COR-L47 (cell line): ENCODE results near the gene SH2B2.
A peak's percentile ranks its signal among the peaks of the same experiment; 100 is the strongest.
"Not testable (repeated sequence)": the region's sequence is repeated elsewhere in the genome, so short reads cannot be mapped to it uniquely, and the experiment has no call there.

Source experiments
- DNase-seq: peaks from one replicate; lab custom pipeline; 2025; lab: John Stamatoyannopoulos, UW

SH2B2 gene

GRCh38 chr7:102337002-102337401, 50.3 kb downstream of the SH2B2 start:
- DNase-seq: not testable (repeated sequence)

- not testable (repeated sequence) for DNase-seq
Measured at GRCh38 chr7:102337420-102337819, 50.8 kb downstream of the SH2B2 start.

GRCh38 chr7:102340599-102341368, 54.1 kb downstream of the SH2B2 start:
- not testable (repeated sequence) for DNase-seq

GRCh38 chr7:102346983-102347382, 60.3 kb downstream of the SH2B2 start:
- not testable (repeated sequence) for DNase-seq

GRCh38 chr7:102356344-102356743, 69.7 kb downstream of the SH2B2 start, which contains the start of gene SPDYE6:
Gene SPDYE6, minus strand, starts transcription at chr7:102356444. Its CDS starts 421 bp downstream, at chr7:102356023.
- DNase-seq: not testable (repeated sequence)

- peak; percentile 94 for DNase-seq
Measured at GRCh38 chr7:102363549-102364393, 77.1 kb downstream of the SH2B2 start.

GRCh38 chr7:102364394-102364886, 77.8 kb downstream of the SH2B2 start:
- DNase-seq: not testable (repeated sequence)

- not testable (repeated sequence) for DNase-seq
Measured at GRCh38 chr7:102365390-102365789, 78.7 kb downstream of the SH2B2 start.

- DNase-seq: not testable (repeated sequence)
Measured at GRCh38 chr7:102370038-102370437, 83.4 kb downstream of the SH2B2 start.
